Eye (tissue), 1 donor: ENCODE results near the gene FAM237A.

Experiments
- DNase-seq: peaks from one replicate; pipeline ENCODE4 v3.0.0-alpha.2; 2015

The FAM237A gene

DNA sequence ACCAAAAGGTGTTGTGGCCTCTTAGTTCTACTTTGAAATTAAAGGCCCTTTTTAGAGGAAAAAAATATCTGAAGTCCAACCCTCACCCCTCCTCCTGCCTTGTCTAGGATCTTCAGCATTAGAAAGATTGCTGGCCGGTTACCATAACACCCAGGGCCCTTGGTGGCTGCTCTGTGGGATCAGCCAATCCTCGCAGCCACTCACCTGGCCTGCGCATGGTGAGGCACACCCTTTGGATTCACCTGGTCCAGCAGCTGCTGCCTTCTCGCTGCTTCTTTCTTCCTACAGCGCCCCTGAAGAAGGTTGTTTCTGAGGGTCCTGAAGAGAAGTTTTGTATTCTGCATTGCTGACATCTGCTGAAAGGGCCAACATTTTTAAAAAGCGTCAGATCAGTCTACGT, 50.7 kb downstream of the FAM237A start:
- no peak for DNase-seq

DNA sequence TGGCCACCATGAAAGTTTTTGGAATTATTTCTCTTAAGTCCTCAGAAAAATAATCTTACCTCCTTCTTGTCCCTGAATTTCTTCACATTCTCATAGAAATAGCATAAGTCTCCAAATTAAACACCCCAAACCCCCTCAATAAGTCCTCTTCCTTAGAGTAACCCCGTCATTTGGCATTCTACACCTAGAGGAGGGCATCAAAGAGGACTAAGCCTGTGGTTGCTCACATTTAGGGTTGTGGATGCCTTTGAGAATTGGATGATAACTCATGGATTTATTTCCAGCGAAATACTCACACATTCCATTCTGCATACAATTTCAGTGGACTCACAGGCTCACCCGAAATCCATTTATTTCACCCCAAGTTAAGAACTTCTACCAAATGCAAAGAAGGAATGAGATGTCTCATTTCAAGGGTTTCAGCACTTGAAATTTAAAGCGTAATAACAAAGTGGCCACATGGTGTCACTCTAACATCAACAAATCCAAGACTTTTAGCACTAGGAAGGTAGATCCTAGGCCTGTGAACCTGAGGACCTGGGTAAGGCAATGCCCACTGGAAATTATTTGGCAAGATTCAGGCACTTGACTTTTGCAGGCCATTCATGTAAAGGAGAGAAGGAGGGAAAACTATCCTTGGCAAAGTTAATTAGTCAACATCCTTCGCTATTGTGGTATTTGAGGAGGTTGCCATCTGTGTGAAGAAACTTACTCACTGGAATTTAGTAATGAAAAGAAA, 51.3 kb downstream of the FAM237A start:
- DNase-seq, result peak; percentile 88

DNA sequence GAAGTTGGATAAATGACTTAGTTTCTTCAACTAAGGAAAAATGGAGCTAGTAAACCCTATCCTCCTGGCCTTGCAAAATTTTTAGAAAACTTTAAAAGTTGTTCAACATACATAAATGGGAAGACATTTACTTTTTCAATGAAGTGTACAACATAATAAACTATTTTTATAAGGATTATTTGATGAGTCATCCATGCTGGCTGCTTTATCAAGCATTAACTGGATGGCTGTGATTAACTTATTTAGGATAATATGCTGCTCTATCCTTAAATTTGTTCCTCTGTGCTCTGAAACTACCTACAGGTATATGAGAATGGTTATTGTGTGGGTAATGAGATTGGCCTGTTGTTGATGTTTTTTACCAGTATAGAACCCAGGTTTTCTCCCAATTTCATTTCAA, 54.6 kb downstream of the FAM237A start:
- DNase-seq, result no peak

DNA sequence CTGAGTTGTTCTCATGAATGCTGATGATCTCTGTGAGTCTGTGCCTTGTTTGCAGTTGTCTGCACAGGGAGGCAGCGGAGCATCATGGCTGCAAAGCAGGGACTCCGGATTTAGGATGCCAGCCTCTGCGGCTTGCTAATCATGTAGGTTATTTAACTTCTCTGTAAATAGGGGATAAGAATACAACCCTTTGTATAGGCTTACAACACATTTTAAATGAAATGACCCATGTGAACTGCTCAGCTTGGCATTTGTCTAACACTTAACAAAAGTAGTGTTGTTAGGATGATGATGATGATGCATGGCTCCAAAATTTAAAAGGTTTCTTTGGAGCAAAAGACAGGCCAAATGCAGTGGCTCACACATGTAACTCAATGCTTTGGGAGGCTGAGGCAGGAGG, 56.5 kb downstream of the FAM237A start:
- DNase-seq, result no peak
